ENCODE results near the gene NOD2. TPM values are rescaled to one million over a fixed set of nuclear protein-coding genes. Genes with fewer than 3 reads are reported as not detected.

The NOD2 gene
- total RNA-seq, 2 experiments from 2014 or later, result 3.3 to 3.8 TPM

DNA sequence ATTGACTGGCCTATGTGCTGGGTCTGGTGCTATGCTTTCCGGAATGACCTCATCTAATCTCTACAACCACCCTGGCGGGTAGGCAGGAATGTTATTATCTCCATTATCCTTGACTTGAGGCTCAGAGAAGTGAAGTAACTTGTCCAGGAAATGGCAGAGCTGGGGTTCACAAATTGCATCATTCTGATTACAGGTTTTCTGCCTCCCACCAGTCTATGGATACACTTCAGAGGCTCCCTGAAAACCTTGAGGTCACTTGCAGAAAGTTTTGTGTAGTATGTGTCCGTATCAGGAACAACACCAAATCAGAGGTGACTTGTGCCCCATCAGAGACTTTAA is 19.1 kb downstream of the NOD2 start:
- H3K27me3 Mint-ChIP-seq, result no peaks in the 10 kb centered on the region
- no peak overlapping the region for H3K27ac Mint-ChIP-seq
- no peak overlapping the region for H3K4me3 Mint-ChIP-seq
- ChIA-PET CTCF (no interaction called here), POLR2A (no interaction called here)
- no peak for DNase-seq
- peaks cover 12% of the 10 kb centered on the region for H3K36me3 Mint-ChIP-seq (ENCODE audit: low read depth)
- H3K9me3 Mint-ChIP-seq, result peaks cover 2% of the 10 kb centered on the region
- H3K4me1 Mint-ChIP-seq, result peaks cover 33% of the 10 kb centered on the region

DNA sequence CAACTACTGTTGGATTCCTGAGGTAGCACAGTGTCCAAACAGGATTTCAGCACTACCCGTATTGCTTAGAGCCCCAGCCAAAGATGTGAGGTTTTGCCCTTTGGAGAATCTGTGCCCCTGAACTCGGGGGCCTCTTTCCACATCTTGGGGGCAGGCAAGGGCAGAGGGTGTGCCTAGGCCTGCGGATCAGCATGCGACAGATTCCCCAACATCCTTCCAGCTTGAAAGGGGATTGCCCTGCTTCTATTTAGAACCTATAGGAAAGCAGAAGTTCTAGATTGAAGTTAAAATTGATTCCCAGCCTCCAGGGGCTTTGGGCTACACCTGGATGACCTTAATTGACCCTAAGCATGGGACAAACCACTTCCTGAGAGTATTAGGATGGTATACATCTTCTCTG is 19.6 kb downstream of the NOD2 start:
- H3K4me1 Mint-ChIP-seq, result peaks cover 33% of the 10 kb centered on the region
- H3K27me3 Mint-ChIP-seq, result no peaks in the 10 kb centered on the region

DNA sequence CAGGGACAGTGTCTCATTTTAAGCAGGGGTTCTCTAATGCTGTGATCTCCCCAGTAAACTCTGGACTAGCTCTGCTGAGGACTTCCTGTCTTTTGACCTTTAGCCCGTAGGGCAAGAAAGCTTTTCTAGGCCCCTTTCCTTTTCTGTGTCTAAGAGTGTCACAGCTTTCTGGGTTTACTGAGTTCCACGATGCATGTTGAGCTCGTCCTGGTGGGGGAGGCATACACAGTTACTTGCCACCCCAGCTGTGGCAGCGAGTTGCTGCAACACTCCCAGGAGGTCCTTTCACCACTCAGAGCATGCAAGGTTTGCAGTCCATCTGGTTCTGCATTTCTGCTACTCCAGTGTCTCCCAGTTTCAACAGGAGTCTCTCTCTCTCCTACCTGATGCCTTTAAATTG is 23.7 kb downstream of the NOD2 start:
- Mint-ChIP-seq H3K36me3 (ENCODE audit: low read depth) (peaks cover 9% of the 10 kb centered on the region), H3K4me3 (no peak overlapping the region), H3K9me3 (peaks cover 4% of the 10 kb centered on the region), H3K4me1 (peaks cover 22% of the 10 kb centered on the region), H3K27ac (no peak overlapping the region), H3K27me3 (no peaks in the 10 kb centered on the region)
- ChIA-PET CTCF (interaction anchor here (0.9 to 1.9 kb wide), 6 partner anchors 9 to 52 kb away, joined by 3 to 10 read pairs (median 4); no protein-coding TSS in a partner anchor), POLR2A (no interaction called here)
- DNase-seq, result no peak

More for the DNA sequence above, 19.6 kb downstream of the NOD2 start:
- ChIA-PET POLR2A (no interaction called here), CTCF (no interaction called here)
- Mint-ChIP-seq H3K27ac (no peak overlapping the region), H3K4me3 (no peak overlapping the region), H3K36me3 (ENCODE audit: low read depth) (peaks cover 10% of the 10 kb centered on the region), H3K9me3 (no peaks in the 10 kb centered on the region)
- no peak for DNase-seq

GRCh38 chr16:50717494-50717893 is 24.1 kb downstream of the NOD2 start:
- DNase-seq, result no peak
- peaks cover 20% of the 10 kb centered on the region for H3K4me1 Mint-ChIP-seq
- no peaks in the 10 kb centered on the region for H3K27me3 Mint-ChIP-seq
- no peak overlapping the region for H3K4me3 Mint-ChIP-seq
- ChIA-PET POLR2A (no interaction called here), CTCF (interaction anchor here (0.9 to 1.9 kb wide), 3 partner anchors 21 to 39 kb away, joined by 3 to 10 read pairs (median 4); no protein-coding TSS in a partner anchor)
- peaks cover 10% of the 10 kb centered on the region for H3K36me3 Mint-ChIP-seq (ENCODE audit: low read depth)
- peak overlapping the region; percentile 6 for H3K27ac Mint-ChIP-seq
- H3K9me3 Mint-ChIP-seq, result peaks cover 6% of the 10 kb centered on the region

DNA sequence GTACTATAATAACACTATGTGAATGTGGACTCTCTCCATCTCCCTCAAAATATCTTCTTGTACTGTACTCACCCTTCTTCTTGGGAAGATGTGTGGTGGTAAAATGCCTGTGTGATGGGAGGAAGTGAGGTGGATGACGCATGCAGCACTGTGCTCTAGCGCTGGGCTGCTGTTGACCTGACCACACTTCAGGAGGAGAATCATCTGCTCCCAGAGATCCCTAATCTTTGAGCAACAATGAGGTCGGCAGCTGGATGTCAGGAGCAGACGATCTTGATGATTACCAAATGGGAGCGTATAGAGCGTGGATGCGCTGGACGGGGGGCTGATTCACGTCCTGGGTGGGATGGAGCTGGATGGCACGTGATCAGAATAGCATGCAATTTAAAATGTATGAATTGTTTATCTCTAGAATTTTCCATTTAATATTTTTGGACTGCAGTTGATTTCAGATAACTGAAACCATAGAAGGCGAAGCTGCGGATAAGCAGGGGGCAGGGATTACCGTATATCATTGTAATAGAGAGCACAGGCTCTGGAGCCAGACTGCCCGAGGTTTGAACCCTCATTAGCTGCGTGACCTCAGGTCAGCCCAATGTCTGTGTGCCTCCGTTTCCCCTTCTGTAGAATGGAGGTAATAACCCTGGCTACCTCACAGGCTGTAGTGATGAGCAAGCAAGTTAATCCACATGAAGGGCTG is 24.8 kb downstream of the NOD2 start:
- peaks cover 14% of the 10 kb centered on the region for H3K36me3 Mint-ChIP-seq (ENCODE audit: low read depth)
- peaks cover 8% of the 10 kb centered on the region for H3K9me3 Mint-ChIP-seq
- H3K27me3 Mint-ChIP-seq, result no peaks in the 10 kb centered on the region
- peaks cover 20% of the 10 kb centered on the region for H3K4me1 Mint-ChIP-seq
- peak overlapping the region; percentile 58 for H3K27ac Mint-ChIP-seq
- no peak overlapping the region for H3K4me3 Mint-ChIP-seq
- ChIA-PET CTCF (interaction anchor here (0.9 to 1.9 kb wide), 2 partner anchors 17 to 53 kb away, joined by 3 to 4 read pairs; no protein-coding TSS in a partner anchor), POLR2A (no interaction called here)
- no peak for DNase-seq

DNA sequence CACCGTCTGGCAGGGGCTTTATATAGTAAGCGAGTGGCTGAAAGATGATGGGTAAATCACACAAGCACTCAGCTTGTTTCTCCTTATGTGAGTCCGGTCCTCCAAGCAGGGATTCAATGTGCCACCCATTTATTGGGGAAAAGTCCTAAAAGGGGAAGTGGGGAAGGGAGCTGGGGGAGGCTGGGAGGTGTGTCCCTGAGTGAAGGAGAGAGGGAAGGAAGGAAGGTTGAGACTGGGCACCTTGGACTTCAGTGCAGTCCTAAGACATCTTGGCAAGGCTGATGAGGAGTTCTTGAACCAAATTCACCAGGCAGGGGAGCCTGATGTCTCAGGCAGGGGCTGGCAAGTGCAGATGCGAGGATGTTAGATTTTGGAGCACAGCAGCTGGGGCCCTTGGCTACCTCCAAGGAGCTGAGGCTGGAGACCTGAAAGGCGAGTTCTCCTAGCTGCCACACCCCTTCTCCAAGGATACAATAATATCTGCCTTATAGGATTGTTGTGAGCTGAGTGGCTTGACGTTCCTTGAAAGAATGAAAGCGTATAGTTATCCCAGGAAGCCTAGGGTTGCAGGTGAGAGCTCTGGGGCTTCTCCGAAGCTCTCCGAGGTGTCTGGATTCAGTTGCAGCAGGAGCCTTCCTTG is 25.5 kb downstream of the NOD2 start:
- Mint-ChIP-seq H3K4me3 (no peak overlapping the region), H3K27me3 (no peaks in the 10 kb centered on the region), H3K27ac (no peak overlapping the region), H3K9me3 (peaks cover 11% of the 10 kb centered on the region), H3K36me3 (ENCODE audit: low read depth) (peaks cover 19% of the 10 kb centered on the region), H3K4me1 (peaks cover 21% of the 10 kb centered on the region)
- POLR2A ChIA-PET, result no interaction called here
- CTCF ChIA-PET, result interaction anchor here (0.9 to 1.9 kb wide), 3 partner anchors 11 to 53 kb away, joined by 3 to 5 read pairs (median 4); no protein-coding TSS in a partner anchor
- DNase-seq, result no peak

GRCh38 chr16:50719401-50720337 is 26.3 kb downstream of the NOD2 start:
- Mint-ChIP-seq H3K36me3 (ENCODE audit: low read depth) (peaks cover 26% of the 10 kb centered on the region), H3K4me3 (no peak overlapping the region), H3K4me1 (peaks cover 25% of the 10 kb centered on the region), H3K27me3 (no peaks in the 10 kb centered on the region), H3K9me3 (peaks cover 18% of the 10 kb centered on the region), H3K27ac (peak overlapping the region; percentile 60)
- DNase-seq, result no peak
- ChIA-PET POLR2A (no interaction called here), CTCF (interaction anchor here (0.9 to 3.0 kb wide), 7 partner anchors 10 to 54 kb away, joined by 3 to 11 read pairs (median 4); no protein-coding TSS in a partner anchor)

- no peak for DNase-seq
- Mint-ChIP-seq H3K9me3 (peaks cover 26% of the 10 kb centered on the region), H3K4me3 (no peak overlapping the region), H3K36me3 (ENCODE audit: low read depth) (peaks cover 42% of the 10 kb centered on the region), H3K27me3 (no peaks in the 10 kb centered on the region), H3K4me1 (peaks cover 25% of the 10 kb centered on the region), H3K27ac (no peak overlapping the region)
- ChIA-PET CTCF (interaction anchor here (1.3 to 3.0 kb wide), 3 partner anchors 14 to 50 kb away, joined by 4 to 11 read pairs (median 6); no protein-coding TSS in a partner anchor), POLR2A (no interaction called here)
These were observed 28.4 kb downstream of the NOD2 start for GRCh38 chr16:50721549-50722404.

DNA sequence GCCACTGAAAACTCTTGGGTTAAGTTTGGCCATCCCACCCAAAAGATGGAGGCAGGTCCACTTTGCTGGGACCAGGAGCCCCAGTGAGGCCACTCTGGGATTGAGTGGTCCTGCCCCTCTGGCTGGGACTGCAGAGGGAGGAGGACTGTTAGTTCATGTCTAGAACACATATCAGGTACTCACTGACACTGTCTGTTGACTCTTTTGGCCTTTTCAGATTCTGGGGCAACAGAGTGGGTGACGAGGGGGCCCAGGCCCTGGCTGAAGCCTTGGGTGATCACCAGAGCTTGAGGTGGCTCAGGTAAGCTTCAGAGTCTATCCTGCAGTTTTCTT is 29.0 kb downstream of the NOD2 start:
- POLR2A ChIA-PET, result no interaction called here
- no peak overlapping the region for H3K4me3 Mint-ChIP-seq
- no peaks in the 10 kb centered on the region for H3K27me3 Mint-ChIP-seq
- no peak overlapping the region for H3K27ac Mint-ChIP-seq
- CTCF ChIA-PET, result interaction anchor here (1.3 to 3.0 kb wide), 3 partner anchors 14 to 51 kb away, joined by 4 to 11 read pairs (median 6); no protein-coding TSS in a partner anchor
- H3K4me1 Mint-ChIP-seq, result peaks cover 24% of the 10 kb centered on the region
- peaks cover 26% of the 10 kb centered on the region for H3K9me3 Mint-ChIP-seq
- no peak for DNase-seq
- H3K36me3 Mint-ChIP-seq (ENCODE audit: low read depth), result peaks cover 42% of the 10 kb centered on the region

DNA sequence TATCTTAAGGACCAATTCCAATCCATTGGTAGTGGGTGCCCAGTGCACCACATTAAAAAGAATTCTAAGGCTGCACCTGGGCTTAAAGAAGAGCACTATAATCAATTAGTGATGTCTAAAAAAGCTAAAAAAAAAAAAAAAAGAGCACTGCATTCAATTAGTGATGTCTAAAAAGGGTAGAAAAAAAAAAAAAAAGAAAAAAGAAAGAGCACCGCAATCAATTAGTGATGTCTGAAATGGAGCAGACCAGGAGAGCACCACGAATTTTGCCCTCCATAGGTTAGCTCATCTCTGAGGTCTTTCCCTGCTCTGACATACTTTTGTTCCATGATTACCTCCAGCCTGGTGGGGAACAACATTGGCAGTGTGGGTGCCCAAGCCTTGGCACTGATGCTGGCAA is 29.6 kb downstream of the NOD2 start:
- H3K27me3 Mint-ChIP-seq, result no peaks in the 10 kb centered on the region
- peaks cover 21% of the 10 kb centered on the region for H3K4me1 Mint-ChIP-seq
- peak overlapping the region; percentile 3 for H3K27ac Mint-ChIP-seq
- H3K4me3 Mint-ChIP-seq, result no peak overlapping the region
- CTCF ChIA-PET, result interaction anchor here (1.4 to 3.0 kb wide), 3 partner anchors 13 to 26 kb away, joined by 5 to 11 read pairs (median 6); no protein-coding TSS in a partner anchor
- DNase-seq, result no peak
- POLR2A ChIA-PET, result no interaction called here
- peaks cover 42% of the 10 kb centered on the region for H3K36me3 Mint-ChIP-seq (ENCODE audit: low read depth)
- H3K9me3 Mint-ChIP-seq, result peaks cover 26% of the 10 kb centered on the region

- Mint-ChIP-seq H3K27me3 (no peaks in the 10 kb centered on the region), H3K4me1 (peaks cover 19% of the 10 kb centered on the region), H3K9me3 (peaks cover 34% of the 10 kb centered on the region), H3K27ac (peak overlapping the region; percentile 10), H3K4me3 (no peak overlapping the region), H3K36me3 (ENCODE audit: low read depth) (peaks cover 44% of the 10 kb centered on the region)
- peak; percentile 18 for DNase-seq
- POLR2A ChIA-PET, result no interaction called here
- CTCF ChIA-PET, result interaction anchor here (1.0 to 1.4 kb wide), 4 partner anchors 10 to 21 kb away, joined by 3 to 5 read pairs (median 3); no protein-coding TSS in a partner anchor
These were observed 30.9 kb downstream of the NOD2 start for GRCh38 chr16:50724306-50724705.
